GM20000 (cell line): Measurements from ENCODE around the gene IL20RB.

ENCODE experiments used
- DNase-seq: peaks from one replicate; pipeline ENCODE4 v3.0.0; 2012; ENCODE audit warnings: low spot score
- TF ChIP-seq, protein P1 (sequence below): IDR thresholded peaks from 2 replicates; pipeline ENCODE4 v1.5.1; 2012; ENCODE audit warnings: mild to moderate bottlenecking, control low read depth; ENCODE audit errors: extremely low read depth, missing control alignments

The IL20RB gene

DNA sequence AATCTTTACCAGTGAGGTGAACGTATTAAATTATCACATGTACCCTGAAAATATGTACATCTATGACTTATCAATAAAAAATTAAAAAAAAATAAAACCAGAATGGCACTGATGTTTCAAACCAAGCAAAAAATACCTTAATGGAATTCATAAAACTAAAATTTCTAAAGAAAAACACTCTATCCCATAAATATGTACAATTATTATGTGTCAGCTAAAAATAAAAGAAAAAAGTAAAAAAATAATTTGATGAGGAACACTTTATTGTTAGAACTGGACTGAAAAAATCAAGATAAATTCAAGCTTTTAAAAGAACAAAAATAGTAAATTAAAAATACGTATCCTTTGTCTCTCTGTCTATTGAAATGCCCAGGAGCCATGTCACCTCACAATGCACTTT is 63.1 kb downstream of the IL20RB start:
- TF ChIP-seq, protein P1, sequence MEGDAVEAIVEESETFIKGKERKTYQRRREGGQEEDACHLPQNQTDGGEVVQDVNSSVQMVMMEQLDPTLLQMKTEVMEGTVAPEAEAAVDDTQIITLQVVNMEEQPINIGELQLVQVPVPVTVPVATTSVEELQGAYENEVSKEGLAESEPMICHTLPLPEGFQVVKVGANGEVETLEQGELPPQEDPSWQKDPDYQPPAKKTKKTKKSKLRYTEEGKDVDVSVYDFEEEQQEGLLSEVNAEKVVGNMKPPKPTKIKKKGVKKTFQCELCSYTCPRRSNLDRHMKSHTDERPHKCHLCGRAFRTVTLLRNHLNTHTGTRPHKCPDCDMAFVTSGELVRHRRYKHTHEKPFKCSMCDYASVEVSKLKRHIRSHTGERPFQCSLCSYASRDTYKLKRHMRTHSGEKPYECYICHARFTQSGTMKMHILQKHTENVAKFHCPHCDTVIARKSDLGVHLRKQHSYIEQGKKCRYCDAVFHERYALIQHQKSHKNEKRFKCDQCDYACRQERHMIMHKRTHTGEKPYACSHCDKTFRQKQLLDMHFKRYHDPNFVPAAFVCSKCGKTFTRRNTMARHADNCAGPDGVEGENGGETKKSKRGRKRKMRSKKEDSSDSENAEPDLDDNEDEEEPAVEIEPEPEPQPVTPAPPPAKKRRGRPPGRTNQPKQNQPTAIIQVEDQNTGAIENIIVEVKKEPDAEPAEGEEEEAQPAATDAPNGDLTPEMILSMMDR = no peak

DNA sequence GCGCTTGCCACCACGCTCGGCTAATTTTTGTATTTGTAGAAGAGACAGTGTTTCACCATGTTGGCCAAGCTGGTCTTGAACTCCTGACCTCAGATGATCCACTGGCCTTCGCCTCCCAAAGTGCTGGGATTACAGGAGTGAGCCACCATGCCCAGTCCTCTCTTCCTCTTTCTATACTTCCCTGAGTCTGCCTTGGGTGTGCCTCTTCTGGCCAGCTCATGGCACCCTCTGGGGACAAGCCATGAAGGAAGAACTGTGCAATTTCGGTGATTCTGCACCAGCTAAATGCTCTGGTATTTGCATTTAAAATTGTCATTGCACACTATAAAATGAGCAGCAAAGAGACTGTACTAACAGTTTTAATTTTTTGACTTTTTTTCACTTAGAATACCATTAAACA is 66.6 kb downstream of the IL20RB start:
- TF ChIP-seq, protein P1 = no peak
- no peak for DNase-seq

More for the DNA sequence above, 63.1 kb downstream of the IL20RB start:
- no peak for DNase-seq

DNA sequence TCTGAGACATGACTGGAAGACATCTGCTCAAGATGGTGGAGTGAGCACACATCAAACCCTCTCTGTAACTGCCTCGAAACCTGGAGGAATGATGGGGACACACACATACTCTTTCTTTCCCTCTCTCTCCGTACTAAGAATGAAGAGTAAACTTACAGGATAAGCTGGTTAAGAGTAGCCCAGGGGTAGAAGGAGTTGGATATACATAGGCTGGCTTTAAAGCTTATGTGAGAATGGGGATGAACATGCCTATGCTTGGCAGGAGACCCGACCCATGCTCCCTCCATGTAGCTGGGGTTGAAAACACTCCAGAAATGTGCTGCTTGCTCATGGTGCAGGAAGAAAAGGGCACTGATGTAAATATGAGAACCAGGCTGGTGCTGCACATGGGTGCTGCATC is 68.9 kb downstream of the IL20RB start:
- no peak for DNase-seq
- TF ChIP-seq, protein P1 = no peak

DNA sequence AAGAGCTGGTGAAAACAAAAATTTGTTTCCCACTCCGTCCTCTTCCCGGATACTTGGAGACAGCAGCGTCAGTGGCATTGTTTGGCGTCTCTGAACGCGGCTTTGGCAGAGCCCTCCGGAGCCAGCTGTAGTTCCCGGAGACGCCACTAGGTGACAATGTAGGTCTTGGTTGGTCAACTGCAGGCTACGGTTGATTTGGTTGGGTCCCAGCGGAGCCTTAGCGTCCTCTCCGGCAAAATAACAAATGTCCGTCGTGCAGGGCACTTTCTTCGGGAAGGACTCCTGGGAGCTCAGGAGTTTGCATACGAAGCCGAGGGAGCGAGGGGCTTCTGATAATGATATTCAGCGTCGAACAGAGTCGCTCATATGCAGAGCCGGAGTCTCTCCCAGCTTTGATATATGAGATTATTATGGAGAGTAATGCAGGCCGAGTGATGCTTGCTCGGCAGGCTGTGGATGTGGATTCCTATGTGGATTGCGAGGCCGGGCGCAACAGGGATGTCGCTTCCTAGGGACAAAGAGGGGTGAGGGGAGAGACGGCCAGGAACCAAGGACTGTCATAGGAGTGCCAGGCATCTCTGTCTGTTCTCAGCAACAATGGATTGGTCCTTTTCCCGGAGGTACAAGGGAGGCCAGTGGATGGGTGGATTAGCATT is 74.8 kb downstream of the IL20RB start:
- peak; percentile 82 for DNase-seq

DNA sequence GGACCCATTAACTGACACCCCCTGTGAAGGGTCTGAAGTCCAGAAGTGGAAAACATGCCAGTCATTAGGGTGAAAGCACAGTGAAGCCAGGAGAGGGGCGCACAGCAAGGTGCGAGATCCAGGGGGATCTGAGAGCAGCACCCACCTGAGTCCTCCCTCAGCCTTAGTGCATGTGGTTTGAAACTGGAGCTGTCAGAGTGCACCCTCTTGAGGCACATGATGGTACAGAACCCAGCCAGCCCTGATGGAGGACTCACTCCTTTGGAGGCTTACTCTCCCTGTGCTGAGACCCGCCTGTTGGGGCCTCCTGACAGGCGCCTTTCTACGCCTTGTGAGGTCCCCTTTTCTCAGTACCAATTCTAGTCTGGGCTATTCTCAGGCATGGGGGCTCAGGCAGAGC is 77.8 kb downstream of the IL20RB start:
- TF ChIP-seq, protein P1 = peak; percentile 24
- DNase-seq = no peak

More for the DNA sequence above, 74.8 kb downstream of the IL20RB start:
- TF ChIP-seq, protein P1 = peak; percentile 93

DNA sequence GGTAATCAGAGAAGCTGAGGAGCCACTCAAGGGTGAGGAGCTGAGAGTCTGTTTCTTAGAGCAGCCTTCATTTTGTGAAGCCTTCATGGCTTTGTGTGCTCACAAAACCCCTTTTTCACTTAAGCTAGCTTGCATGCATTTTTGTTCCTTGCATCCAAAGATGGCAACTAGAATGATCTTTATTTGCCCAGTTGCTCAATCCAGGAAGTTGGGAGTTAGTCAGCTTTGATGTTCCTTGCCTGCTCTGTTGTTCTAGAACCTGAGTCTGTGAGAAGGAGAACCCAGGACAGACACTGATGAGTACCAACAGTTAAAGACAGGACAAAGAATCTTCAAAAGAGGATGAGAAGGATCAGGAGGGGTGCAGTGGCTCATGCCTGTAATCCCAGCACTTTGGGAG is 81.8 kb downstream of the IL20RB start:
- TF ChIP-seq, protein P1 = no peak
- DNase-seq = no peak

DNA sequence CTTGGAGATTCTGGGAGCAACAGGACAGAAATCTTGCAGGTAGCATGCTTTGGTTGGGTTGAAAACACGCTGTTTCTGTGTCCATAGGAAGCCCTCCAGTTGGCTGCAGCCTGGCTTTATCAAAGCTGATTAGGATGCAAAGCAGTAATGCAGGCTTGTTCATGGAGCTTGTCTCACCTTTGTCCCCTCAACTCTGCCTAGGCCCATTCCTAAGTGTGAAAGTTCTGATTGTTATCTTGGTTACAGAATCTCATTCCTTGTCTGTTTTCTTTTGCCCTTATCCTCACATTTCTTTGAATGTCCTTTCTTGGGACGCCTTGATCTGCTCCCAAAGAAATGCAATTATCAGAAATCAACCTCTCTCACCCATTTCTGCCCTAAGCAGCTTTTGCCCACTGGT is 83.5 kb downstream of the IL20RB start:
- TF ChIP-seq, protein P1 = no peak
- DNase-seq = no peak
